ENCODE data around the gene TSPAN17. TPM values are rescaled to one million over a fixed set of nuclear protein-coding genes. Genes with fewer than 3 reads are reported as not detected.

The TSPAN17 gene
- total RNA-seq, 2 donors from 2014 or later, result 17.6 to 38.1 TPM

DNA sequence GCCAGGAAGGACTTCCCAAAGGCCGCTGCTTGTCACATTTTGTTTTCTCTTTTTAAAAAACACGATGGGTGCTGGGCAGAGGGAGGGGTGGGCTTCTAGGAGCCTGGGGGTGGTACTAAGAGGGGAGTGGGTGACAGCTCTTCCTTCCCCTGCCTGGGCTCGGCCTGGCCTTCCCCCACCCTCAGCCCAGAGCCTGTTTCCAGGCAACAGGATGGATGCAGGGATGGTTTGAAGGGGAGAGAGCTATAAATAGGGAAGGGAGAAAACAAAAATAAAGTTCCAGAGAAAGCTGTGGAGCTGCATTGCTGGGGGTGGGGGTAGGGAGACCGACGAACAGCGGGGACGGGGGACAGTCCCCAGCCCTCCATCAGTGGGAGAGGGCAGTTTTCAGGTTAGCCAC is 30.8 kb upstream of the TSPAN17 start:
- Histone ChIP-seq H3K36me3 (no peaks in the 10 kb centered on the region), H3K27me3 (replicated peaks; ENCODE audit: insufficient read depth) (peaks cover 24% of the 10 kb centered on the region), H3K4me1 (replicated peaks) (no peaks in the 10 kb centered on the region), H3K27ac (no peak overlapping the region), H3K4me3 (no peak overlapping the region), H3K9me3 (no peaks in the 10 kb centered on the region)
- 64% methylated on average over 7 of the region's 7 CpGs for WGBS
- no peak for DNase-seq (ENCODE audit: low spot score)
- intact Hi-C loops (cut with DNase I), result no loop called here
- TF ChIP-seq POLR2A (IDR thresholded peaks at IDR 0.05) (no peak), POLR2AphosphoS5 (IDR thresholded peaks at IDR 0.05) (no peak)
- TF ChIP-seq, protein P1, sequence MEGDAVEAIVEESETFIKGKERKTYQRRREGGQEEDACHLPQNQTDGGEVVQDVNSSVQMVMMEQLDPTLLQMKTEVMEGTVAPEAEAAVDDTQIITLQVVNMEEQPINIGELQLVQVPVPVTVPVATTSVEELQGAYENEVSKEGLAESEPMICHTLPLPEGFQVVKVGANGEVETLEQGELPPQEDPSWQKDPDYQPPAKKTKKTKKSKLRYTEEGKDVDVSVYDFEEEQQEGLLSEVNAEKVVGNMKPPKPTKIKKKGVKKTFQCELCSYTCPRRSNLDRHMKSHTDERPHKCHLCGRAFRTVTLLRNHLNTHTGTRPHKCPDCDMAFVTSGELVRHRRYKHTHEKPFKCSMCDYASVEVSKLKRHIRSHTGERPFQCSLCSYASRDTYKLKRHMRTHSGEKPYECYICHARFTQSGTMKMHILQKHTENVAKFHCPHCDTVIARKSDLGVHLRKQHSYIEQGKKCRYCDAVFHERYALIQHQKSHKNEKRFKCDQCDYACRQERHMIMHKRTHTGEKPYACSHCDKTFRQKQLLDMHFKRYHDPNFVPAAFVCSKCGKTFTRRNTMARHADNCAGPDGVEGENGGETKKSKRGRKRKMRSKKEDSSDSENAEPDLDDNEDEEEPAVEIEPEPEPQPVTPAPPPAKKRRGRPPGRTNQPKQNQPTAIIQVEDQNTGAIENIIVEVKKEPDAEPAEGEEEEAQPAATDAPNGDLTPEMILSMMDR (IDR thresholded peaks at IDR 0.05), result no peak

DNA sequence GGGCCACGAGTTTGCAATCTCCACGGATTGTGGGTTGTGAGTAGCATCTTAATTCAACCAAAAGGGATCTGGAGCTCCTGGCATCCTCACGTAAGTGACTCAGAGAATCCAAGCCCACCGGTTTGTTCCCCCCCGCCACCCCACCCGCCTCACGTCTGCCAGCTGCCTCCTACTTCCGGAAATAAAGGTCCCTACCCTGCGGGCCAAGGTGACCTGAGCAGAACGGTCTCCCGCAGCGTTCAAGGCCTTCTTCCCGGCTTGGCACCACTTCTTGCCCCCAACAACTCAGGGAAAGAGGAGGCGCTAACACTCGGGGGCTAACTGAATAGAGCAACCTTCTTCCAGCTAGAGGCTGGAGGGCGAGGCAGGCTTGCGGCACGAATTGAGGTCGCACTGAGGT is 28.5 kb upstream of the TSPAN17 start:
- H3K36me3 ChIP-seq, result no peaks in the 10 kb centered on the region
- no peak overlapping the region for H3K27ac ChIP-seq
- no peak overlapping the region for H3K4me3 ChIP-seq
- DNase-seq (ENCODE audit: low spot score), result no peak
- TF ChIP-seq POLR2AphosphoS5 (IDR thresholded peaks at IDR 0.05), result no peak
- intact Hi-C loops (cut with DNase I), result no loop called here
- no peaks in the 10 kb centered on the region for H3K4me1 ChIP-seq (replicated peaks)
- 33% methylated on average over 19 of the region's 19 CpGs for WGBS
- no peaks in the 10 kb centered on the region for H3K9me3 ChIP-seq
- H3K27me3 ChIP-seq (replicated peaks; ENCODE audit: insufficient read depth), result peaks cover 28% of the 10 kb centered on the region

DNA sequence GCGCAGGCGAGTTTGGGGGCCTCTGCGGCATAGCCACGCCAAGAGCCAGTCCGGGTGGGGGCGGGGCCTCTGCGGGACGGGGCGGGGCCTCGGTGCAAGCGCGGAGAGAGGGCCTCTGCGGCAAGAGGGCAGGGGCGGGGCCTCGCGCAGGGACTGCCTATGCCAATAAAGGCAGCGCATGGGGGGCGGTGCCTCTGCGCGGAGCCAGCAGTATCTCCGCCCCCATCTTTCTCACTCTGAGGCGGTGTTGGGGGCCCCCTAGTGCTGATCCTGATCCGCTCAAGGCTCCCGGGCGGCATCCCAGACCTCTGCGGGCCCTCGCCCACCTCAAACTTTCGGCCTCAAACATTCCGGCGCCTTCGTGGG is 28.1 kb upstream of the TSPAN17 start:
- Histone ChIP-seq H3K4me3 (no peak overlapping the region), H3K36me3 (no peaks in the 10 kb centered on the region), H3K27me3 (replicated peaks; ENCODE audit: insufficient read depth) (peaks cover 28% of the 10 kb centered on the region), H3K9me3 (no peaks in the 10 kb centered on the region), H3K27ac (no peak overlapping the region), H3K4me1 (replicated peaks) (no peaks in the 10 kb centered on the region)
- intact Hi-C loops (cut with DNase I), result no loop called here
- TF ChIP-seq, protein P1 (IDR thresholded peaks at IDR 0.05), result no peak
- no peak for TF ChIP-seq POLR2A (IDR thresholded peaks at IDR 0.05)
- no peak for TF ChIP-seq POLR2AphosphoS5 (IDR thresholded peaks at IDR 0.05)
- 5% methylated on average over 20 of the region's 31 CpGs for whole genome bisulfite sequencing
- no peak for DNase-seq (ENCODE audit: low spot score)

DNA sequence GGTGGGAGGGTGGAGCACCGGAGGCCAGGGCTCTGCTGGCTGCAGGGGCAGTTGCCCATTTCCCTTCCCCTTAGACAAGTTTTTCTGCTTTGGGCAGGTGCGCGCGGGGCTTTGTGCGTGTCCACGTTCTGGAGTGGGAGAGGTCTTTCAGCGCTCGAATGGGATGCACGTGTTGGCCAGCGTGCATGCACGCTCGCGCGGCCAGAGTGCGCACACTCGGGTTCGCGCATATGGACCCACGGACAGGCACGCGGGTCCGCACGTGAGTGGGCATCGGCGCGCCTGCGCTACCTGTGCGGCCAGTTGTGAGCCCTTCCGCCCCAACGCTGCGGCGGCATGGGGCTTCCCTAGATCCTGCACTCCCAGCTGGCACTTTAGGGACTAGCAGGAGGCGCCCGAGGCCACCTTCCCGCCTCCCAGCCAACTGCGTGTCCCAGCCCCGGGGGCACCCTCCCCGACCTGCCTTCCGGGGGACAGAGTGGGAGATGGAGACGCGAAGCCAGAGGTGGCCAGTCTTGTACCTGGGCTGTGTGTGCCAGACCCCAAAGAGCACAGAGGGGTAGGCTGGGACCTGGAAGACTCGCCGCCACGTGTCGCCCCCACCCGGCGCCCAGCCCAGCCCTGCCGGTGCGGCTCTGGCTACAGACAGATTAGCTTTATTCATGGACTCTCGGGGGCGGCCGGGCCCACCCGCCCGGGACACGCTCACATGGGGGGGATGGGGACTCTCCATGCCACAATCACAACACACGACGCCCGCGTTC is 27.5 kb upstream of the TSPAN17 start:
- Histone ChIP-seq H3K9me3 (no peaks in the 10 kb centered on the region), H3K27me3 (replicated peaks; ENCODE audit: insufficient read depth) (peaks cover 28% of the 10 kb centered on the region), H3K4me3 (no peak overlapping the region), H3K4me1 (replicated peaks) (no peaks in the 10 kb centered on the region), H3K27ac (no peak overlapping the region), H3K36me3 (no peaks in the 10 kb centered on the region)
- intact Hi-C loops (cut with DNase I), result no loop called here
- TF ChIP-seq, protein P1 (IDR thresholded peaks at IDR 0.05), result no peak
- 9% methylated on average over 52 of the region's 59 CpGs for WGBS
- no peak for DNase-seq (ENCODE audit: low spot score)

DNA sequence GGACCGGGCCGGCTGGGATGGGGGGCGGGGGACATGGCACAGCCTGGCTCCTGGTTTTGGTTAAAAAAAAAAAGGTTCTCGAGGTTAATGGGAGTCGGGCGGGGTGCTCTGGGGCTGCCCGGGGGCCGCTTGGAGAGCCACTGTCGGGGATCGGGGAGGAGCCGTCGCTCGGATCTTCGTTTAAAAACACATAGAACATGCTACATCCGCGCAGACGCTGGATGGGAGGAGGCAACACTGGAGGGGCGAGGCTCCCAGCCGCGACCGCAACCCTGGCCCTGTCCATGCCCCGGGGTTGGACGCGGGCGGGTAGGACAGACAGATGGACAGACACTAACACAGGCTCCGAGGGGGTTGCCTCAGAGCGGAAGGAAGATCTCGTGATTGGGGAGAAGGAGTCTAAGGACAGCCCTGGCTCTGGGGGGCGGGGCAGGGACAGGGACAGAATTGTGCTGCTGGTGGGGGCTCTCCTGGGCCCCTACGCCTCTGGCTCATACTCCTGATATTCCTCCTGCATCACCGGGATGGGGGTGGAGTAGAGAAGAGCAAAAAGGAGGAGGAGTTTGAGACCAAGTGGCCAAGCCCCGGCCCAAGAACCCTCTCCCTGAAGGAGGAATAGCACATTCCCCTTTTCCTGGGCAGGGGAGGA is 26.8 kb upstream of the TSPAN17 start:
- no peak overlapping the region for H3K27ac ChIP-seq
- TF ChIP-seq POLR2A (IDR thresholded peaks at IDR 0.05) (no peak), POLR2AphosphoS5 (IDR thresholded peaks at IDR 0.05) (no peak)
- TF ChIP-seq, protein P1 (IDR thresholded peaks at IDR 0.05), result no peak
- H3K4me3 ChIP-seq, result no peak overlapping the region
- intact Hi-C loops (cut with DNase I), result no loop called here
- DNase-seq (ENCODE audit: low spot score), result no peak
- H3K27me3 ChIP-seq (replicated peaks; ENCODE audit: insufficient read depth), result peaks cover 28% of the 10 kb centered on the region
- H3K36me3 ChIP-seq, result no peaks in the 10 kb centered on the region
- H3K9me3 ChIP-seq, result no peaks in the 10 kb centered on the region
- H3K4me1 ChIP-seq (replicated peaks), result no peaks in the 10 kb centered on the region
- 7% methylated on average over 32 of the region's 32 CpGs for WGBS
